Measurements from ENCODE around the gene OR2H2.

Gene OR2H2

DNA sequence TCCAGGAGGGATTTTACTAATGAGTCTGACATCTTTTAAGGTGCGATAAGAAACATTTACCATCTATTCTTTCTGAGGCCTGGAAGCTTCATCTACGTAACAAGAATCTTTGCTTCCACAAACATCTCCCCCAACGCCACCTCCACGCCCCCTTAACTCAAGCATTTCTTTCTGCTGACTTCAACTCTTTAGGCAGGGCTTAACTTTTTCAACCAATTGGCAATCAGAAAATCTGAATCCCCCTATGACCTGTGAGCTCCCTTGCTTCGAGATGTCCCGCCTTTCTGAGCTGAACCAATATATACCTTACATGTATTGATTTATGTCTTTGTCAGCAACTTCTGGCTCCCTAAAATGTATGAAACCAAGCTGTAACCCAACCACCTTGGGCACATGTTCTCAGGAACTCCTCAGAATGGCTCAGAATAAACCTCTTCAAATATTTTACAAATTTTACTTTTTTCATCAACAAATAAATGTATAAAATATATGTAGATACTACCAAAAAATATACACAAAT lies 11.5 kb downstream of the OR2H2 start:
- no peak for DNase-seq

GRCh38 chr6:29597184-29597583 lies 12.3 kb downstream of the OR2H2 start:
- TF ChIP-seq, protein P1, sequence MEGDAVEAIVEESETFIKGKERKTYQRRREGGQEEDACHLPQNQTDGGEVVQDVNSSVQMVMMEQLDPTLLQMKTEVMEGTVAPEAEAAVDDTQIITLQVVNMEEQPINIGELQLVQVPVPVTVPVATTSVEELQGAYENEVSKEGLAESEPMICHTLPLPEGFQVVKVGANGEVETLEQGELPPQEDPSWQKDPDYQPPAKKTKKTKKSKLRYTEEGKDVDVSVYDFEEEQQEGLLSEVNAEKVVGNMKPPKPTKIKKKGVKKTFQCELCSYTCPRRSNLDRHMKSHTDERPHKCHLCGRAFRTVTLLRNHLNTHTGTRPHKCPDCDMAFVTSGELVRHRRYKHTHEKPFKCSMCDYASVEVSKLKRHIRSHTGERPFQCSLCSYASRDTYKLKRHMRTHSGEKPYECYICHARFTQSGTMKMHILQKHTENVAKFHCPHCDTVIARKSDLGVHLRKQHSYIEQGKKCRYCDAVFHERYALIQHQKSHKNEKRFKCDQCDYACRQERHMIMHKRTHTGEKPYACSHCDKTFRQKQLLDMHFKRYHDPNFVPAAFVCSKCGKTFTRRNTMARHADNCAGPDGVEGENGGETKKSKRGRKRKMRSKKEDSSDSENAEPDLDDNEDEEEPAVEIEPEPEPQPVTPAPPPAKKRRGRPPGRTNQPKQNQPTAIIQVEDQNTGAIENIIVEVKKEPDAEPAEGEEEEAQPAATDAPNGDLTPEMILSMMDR (IDR thresholded peaks at IDR 0.05; ENCODE audit: low read depth, low read length), result no peak
- H3K4me3 ChIP-seq (ENCODE audit: low read depth, low read length), result no peak overlapping the region
- DNase-seq, result no peak
- H3K4me1 ChIP-seq, result no peaks in the 10 kb centered on the region
- no peaks in the 10 kb centered on the region for H3K9me3 ChIP-seq
- no peaks in the 10 kb centered on the region for H3K36me3 ChIP-seq
- H3K27me3 ChIP-seq, result no peaks in the 10 kb centered on the region

More for the DNA sequence above, 11.5 kb downstream of the OR2H2 start:
- TF ChIP-seq, protein P1 (IDR thresholded peaks at IDR 0.05; ENCODE audit: low read depth, low read length), result no peak
- Histone ChIP-seq H3K27me3 (peaks cover 2% of the 10 kb centered on the region; the same call in 1 of the 2 replicates), H3K36me3 (no peaks in the 10 kb centered on the region), H3K4me3 (ENCODE audit: low read depth, low read length) (no peak overlapping the region), H3K4me1 (no peaks in the 10 kb centered on the region), H3K9me3 (no peaks in the 10 kb centered on the region)

- Histone ChIP-seq H3K27me3 (no peaks in the 10 kb centered on the region), H3K4me3 (ENCODE audit: low read depth, low read length) (no peak overlapping the region), H3K4me1 (no peaks in the 10 kb centered on the region), H3K9me3 (no peaks in the 10 kb centered on the region), H3K36me3 (no peaks in the 10 kb centered on the region)
- DNase-seq, result no peak
- TF ChIP-seq, protein P1 (IDR thresholded peaks at IDR 0.05; ENCODE audit: low read depth, low read length), result no peak
These were observed 13.3 kb downstream of the OR2H2 start for GRCh38 chr6:29598172-29598747.

DNA sequence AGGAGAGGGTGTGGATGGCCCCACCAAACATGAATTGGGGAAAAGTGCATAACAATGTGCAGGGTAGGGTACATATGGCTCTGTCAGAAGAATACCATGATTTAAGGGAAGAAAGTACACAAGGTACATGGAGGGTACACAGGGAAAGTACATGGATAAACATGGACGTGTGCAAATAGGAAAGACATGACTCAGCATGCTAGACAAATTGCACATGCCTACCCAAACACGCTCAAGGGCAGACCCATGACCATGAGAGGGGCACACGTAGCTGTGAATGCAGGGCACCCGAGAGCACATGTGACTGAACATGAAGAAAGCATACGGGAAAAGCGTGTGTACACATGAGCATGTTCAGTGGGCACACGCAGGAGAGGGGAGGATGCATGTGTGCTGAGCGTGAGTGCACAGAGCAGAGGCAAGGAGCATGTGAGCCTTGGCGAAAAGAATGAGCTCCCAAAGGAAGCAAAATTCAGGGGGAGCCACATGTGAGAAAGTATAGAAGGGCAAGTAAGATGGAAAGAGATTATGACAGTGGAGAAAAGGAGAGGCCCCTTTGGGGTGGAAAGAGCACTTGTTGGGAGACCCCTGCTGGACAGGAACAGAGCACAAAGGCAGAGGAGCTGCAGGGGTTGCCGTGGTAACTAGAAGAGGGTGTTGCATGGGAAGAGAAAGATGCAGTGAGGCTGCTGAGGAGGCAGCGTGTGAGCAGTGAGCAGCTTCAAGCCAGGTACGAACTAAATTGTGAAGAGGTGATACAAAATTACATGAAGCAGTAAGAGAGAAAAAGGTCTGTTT lies 17.8 kb downstream of the OR2H2 start:
- TF ChIP-seq, protein P1 (IDR thresholded peaks at IDR 0.05; ENCODE audit: low read depth, low read length), result peak; percentile 48
- Histone ChIP-seq H3K4me1 (peaks cover 3% of the 10 kb centered on the region; the same call in 1 of the 2 replicates), H3K36me3 (no peaks in the 10 kb centered on the region), H3K4me3 (ENCODE audit: low read depth, low read length) (no peak overlapping the region), H3K9me3 (no peaks in the 10 kb centered on the region), H3K27me3 (no peaks in the 10 kb centered on the region)
- peak; percentile 38 for DNase-seq

GRCh38 chr6:29603456-29603855 lies 18.5 kb downstream of the OR2H2 start:
- Histone ChIP-seq H3K4me3 (ENCODE audit: low read depth, low read length) (no peak overlapping the region), H3K36me3 (no peaks in the 10 kb centered on the region)
- TF ChIP-seq, protein P1 (IDR thresholded peaks at IDR 0.05; ENCODE audit: low read depth, low read length), result no peak

DNA sequence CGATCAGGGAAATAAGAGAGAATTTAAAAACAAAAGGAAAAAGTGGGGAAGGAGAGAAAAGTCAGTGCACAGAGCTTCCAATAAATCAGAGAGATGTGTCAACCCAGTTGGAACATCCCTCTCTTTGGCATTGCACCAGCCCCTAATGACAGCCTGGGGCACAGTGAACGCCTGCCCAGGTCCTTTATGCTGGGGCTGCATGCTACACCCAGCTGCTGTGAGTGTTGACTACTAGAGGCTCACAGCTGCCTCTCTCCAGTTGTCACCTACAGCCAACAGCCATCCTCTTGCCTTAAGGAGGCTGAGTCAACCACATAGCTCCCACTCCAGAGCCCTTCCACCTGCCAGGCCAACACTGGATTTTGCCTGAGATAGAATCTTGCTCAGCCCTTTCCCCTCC lies 19.0 kb downstream of the OR2H2 start:
- H3K36me3 ChIP-seq, result no peaks in the 10 kb centered on the region
- TF ChIP-seq, protein P1 (IDR thresholded peaks at IDR 0.05; ENCODE audit: low read depth, low read length), result no peak
- DNase-seq, result peak; percentile 53
- H3K27me3 ChIP-seq, result no peaks in the 10 kb centered on the region
- H3K9me3 ChIP-seq, result no peaks in the 10 kb centered on the region
- peaks cover 3% of the 10 kb centered on the region; the same call in 1 of the 2 replicates for H3K4me1 ChIP-seq
- H3K4me3 ChIP-seq (ENCODE audit: low read depth, low read length), result no peak overlapping the region

More at GRCh38 chr6:29603456-29603855, 18.5 kb downstream of the OR2H2 start:
- Histone ChIP-seq H3K9me3 (no peaks in the 10 kb centered on the region), H3K4me1 (peaks cover 3% of the 10 kb centered on the region; the same call in 1 of the 2 replicates), H3K27me3 (no peaks in the 10 kb centered on the region)
- DNase-seq, result no peak

Measured in BE2C (cell line).